GM21447 (cell line): ENCODE data around the gene NIT1.

Experiments
- ATAC-seq: cut with Tn5 transposase; IDR thresholded peaks from one replicate; pipeline ENCODE4 v1.9.1; 2021; ENCODE audit not compliant: unreplicated experiment

NIT1 gene

GRCh38 chr1:161117759-161118581 is at the start of gene NIT1, which contains the start of gene PFDN2:
NIT1 (plus strand) TSS chr1:161118105; CDS start chr1:161118177, 72 bp downstream.
PFDN2 (minus strand) TSS chr1:161118037; CDS start chr1:161118026, 11 bp downstream.
- ATAC-seq = peak; percentile 75

DNA sequence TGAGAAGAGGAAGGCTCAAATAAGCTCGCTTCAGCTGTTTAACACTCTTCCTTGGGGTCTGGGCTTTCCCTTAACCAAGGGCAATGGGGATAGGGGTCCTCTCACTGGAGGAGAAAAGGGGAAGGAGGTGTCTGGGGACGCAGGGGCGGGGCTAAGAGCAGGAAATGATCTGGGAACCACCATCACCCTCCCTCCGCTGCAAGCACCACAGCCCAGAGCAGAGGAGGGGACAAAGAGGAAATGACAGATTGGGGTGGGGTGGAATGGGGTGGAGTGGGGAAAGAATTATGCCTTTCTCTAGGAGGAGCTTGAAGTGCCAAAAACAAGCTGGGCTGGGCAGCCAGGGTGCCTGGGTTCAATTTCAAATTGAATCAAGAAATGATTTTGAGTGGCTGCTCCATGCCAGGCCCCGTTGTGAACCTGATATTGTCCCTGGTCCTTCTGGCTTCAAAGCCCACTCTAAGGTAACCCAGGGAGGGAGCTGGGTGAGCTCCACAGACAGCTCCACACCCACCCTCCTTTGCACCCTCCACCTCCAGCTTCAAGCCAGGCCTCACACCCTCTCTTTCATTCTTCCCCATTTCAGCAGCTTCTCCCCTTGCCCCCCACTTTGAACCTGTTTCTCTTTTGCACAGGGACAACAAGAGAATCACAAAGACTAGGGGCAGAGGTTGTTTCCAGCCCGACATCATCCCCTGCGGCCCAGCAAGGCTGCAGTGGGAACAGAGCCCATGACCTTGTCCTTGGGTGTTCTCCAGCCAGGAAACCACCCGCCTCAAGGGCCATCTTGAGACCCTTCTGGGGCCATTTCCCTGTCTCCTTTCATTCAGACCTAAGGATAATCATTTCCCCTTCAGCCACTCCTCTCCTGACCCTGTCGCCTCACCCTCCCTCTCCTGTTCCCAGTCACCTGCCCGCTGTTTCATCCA is 49.3 kb upstream of the NIT1 start:
- peak; percentile 57 for ATAC-seq

DNA sequence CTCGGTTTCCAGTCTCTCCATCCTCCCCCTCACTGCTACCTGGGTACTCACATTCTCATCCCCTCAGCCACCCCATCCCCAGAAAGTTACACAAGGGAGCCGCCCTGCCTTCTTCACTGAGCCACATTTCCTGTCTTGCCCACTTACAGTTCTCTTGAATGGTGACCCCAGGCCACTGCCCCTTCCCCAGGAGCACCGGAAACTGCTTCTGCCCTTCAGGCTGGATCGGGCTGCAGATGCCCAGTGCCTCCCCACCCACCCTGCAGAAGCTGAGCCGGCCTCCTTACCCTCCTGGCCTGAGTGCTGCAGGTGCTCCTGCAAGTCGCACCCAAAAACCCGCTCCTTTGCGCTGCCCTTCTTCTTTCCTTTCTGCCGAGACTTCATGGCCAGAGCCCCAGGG is 48.7 kb upstream of the NIT1 start:
- ATAC-seq = peak; percentile 3

DNA sequence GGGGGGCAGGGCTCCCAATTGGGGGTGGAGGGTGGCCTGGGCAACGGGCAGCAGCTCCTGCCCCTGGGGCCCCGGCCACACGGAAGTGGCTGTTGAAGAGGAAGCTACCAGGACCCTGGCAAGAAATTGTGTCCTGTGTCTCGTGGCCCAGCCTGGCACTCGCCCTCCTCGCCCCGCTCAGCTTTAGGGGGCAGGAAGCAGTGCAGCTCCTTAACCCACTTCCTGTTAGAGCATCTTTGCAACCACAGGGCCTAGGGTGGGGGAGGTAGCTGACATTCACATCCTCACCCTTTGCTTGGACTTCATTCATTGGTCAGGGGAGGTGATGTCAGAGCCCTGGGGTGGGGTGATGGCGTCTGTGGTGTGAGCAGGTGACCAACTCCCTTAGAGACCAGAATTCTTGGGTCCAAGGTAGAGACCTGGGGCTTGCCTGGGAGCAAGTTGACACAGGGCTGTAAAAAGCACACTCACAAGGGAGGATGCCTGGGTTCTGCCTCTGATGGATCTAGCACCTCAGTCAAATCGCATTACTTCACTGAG is 48.1 kb upstream of the NIT1 start, which contains the start of gene ARHGAP30:
ARHGAP30 (minus strand) TSS at position 161 of the 540 bp plus-strand sequence. CDS start 267 bp downstream, outside the sequence.
- peak; percentile 75 for ATAC-seq

- no peak for ATAC-seq
Measured at GRCh38 chr1:161070761-161071160, 47.1 kb upstream of the NIT1 start.

GRCh38 chr1:161071886-161072371 is 46.0 kb upstream of the NIT1 start:
- ATAC-seq = no peak

GRCh38 chr1:161072751-161073449 is 45.0 kb upstream of the NIT1 start:
- no peak for ATAC-seq

DNA sequence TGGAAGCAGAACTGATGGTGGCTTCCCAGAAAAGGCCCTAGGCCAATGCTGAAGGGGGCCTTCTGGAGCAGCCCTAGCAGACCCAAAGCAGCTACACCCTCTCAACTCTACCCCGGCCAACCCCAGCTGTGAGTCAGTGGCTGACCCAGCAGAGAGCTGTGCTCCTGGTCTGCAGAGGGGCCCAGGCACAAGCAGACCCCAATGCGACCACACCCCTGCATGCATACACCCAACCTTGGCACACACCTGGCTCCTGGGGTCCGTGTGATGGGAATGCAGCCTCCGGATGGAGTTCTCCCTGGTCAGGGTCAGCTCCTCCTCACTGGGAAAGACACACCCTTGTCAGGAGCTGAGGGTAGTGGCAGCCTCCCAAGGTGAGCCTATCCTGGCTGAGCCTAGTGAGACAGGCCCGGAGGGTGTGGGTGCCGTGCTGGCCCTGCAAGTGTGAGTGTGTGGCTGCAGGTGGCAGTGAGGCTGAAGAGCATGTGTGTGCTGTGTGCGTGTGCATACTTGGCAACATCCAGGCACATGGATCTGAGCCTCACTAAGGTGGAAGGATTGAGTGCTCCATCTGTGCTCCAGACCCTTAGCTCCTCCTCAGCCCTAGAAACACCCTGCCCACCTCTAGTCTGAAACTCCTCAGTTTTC is 44.3 kb upstream of the NIT1 start:
- ATAC-seq = no peak

GRCh38 chr1:161074676-161075368 is 43.1 kb upstream of the NIT1 start:
- no peak for ATAC-seq

DNA sequence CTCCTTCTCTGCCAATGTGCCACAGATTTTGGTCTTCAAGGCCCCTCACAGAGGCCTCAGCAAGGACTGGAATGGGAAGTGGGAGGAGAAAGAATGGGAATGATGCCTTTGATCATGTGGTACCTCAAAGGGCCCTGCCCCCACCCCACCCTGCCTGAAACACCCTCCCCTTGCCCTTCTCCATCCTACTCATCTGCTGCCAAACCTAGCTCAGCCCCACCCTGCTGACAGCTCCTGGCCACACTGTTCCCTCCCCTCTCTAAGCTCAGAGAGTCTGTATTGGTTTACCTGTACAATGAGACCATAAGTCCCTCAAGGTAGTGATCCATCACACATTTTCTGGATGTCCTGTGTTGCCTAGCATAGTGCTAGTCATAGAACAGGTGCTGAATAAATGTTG is 41.5 kb upstream of the NIT1 start:
- no peak for ATAC-seq

- ATAC-seq = no peak
Measured at GRCh38 chr1:161077426-161077825, 40.5 kb upstream of the NIT1 start.

- no peak for ATAC-seq
Measured at GRCh38 chr1:161079436-161080110, 38.3 kb upstream of the NIT1 start.

DNA sequence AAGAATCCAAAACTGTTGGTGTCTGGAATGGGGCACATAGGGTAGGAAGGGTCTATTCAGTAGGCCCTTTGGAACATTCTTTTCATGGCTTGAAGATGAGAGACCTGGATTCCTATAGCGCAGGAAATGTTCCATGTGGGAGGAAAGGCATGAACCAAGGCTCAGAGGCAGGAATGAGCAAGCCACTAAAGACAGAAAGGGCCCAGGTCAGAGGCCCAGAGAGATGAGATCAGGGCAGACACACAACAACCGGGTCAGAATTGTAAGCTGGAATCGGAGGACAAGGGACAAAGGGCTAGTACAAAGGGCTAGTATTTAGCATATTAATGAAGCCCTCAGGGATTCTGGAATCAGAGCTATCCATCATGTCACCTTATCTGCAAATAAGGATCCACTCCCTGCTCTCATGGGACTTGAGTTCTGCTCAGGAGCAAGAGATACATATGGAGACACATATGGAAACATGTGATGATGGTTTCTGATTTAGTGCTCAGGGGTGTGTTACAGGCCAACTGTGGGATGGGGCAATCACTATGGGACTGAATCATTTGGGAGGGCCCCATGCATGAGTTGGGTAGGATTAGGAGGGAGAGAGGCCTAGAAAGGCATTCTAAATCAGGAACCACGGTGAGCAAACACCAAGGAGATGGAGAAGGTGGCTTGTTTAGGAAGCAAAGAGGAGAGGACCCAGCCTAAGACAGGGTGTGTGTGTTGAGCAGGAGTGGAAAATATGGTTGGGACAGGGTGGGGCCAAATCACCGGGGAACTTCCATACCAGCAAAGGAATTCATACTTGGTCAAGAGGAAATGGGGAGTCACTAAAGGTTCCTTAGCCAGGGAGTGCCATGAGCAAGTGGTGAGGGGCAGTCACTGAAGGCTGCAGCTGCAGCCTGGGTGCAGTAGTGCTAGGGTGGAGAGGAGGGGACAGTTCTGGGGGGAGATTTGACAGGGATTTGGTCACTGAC is 37.2 kb upstream of the NIT1 start:
- no peak for ATAC-seq

GRCh38 chr1:161081519-161081918 is 36.4 kb upstream of the NIT1 start:
- no peak for ATAC-seq

DNA sequence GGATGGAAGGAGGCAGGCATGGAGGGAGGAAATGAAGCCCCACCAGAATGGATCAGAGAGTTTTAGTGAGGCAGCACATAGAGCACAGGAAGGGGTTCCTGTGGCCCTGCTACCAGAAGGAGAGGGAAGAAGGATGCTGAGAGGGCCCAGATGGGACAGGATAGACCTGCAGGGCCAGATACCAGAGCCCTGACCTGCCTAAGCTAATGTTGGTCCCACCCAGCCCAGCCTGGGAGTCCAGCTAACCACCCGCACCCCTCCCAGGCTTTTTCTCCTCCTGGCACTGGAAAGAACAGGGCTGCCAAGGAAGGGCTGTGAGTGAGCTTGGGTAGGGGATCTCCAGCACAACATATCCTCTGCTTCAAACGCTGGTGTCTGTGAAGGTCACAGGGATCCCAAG is 35.4 kb upstream of the NIT1 start:
- no peak for ATAC-seq

DNA sequence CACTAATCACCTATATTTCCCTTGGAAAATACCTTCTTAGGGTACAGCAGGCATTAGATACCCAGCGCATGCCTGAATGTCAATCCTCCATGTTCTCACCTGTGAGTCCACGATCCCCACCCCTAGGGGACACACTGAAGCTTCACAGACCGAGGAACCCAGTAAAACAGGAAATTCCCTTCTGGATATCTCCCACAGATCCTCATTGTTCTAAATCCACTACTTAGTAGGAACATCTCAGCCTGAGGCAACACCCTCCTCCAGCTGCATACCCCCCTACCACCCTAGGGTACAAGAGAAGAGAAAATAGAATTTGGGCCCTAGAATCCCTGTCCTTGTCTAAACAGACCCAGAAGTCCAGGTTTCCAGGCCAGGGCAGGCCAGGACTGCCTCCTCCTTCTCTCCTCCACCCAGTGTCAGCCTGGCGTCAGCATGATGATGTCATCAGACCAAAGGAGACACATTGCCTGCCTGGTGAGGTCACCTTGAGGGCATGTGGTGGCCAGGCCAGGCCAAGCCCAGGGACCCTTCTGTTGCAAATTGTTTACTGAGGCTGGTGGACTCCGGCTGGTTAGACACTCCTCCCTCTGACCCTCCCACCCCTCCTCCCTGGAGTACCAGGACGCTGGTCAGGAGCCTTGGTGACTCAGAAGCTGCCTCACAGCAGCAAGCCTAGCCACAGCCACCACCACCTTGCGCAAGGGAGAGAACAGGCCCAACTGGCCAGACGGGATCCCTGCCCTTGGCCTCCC is 34.7 kb upstream of the NIT1 start:
- no peak for ATAC-seq
